Globus pallidus (tissue), 1 donor: ENCODE measurements around the gene ERBB4.
A peak's percentile ranks its signal among the peaks of the same experiment; 100 is the strongest.

Experiments used
- DNase-seq: peaks from one replicate; pipeline ENCODE4 v3.0.0-alpha.2; 2015; ENCODE audit warnings: low spot score

The ERBB4 gene

DNA sequence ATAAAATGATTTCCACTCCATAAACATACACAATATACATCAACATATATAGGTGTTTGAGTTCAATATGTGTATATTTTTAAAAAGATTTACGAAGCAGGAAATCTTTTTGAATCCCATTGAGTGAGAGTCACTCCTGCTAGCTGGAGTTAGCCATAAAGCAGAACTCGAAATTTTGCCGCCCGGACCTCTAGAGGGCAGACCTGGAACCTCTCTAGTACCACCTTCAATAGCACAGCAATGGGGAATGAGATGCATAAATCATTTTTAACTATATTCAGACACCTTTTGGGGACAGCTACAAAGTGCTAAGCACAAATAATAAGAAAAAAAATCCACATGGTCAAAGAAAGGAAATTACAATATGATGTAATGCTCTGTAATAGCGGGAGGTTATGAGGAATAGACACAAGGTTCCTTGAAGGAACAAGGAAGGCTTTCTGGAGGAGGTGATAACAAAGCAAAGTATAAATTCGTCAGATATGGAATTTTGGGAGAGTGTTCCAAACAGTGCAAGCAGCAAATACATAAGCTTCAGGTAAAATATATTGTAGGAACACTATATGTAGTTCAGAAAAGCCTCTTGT is 533.4 kb downstream of the ERBB4 start:
- peak; percentile 15 for DNase-seq

DNA sequence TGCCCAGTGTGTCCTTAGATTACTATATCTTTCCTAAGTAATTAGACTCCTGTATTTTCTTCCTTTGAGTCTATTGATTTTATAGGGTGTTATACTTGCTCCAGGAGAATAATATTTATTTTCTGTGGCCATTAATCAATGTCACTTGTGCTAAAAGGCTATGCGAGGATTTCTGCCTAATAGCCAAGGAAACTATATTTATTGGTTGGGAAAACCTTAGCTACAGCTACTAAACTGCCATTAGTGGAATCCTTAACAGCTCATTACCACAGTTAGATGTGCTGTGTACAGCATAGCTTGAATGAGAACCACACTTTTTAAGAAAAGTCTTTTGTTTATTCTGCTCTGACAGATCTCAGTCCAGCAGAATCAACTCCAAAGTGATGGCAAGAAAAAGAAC is 537.3 kb downstream of the ERBB4 start:
- no peak for DNase-seq

DNA sequence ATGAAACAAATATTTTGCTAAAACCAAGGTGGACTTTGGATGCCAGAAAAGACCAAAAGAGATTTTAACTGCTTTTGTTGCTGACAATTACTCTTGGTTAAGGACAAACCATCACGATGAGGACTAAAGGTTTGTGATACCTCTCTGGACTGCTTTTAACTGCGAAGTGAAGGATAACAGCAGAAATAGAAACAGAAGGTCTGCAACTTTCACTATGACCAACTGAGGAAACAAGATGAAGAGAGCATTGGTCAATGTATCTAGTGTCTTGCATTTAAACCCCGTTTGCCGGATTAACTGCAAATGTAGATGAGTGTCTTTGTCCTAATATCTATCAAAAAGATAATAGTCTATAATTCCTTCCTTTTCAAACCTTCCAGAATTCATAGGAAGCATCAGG is 541.7 kb downstream of the ERBB4 start:
- no peak for DNase-seq

DNA sequence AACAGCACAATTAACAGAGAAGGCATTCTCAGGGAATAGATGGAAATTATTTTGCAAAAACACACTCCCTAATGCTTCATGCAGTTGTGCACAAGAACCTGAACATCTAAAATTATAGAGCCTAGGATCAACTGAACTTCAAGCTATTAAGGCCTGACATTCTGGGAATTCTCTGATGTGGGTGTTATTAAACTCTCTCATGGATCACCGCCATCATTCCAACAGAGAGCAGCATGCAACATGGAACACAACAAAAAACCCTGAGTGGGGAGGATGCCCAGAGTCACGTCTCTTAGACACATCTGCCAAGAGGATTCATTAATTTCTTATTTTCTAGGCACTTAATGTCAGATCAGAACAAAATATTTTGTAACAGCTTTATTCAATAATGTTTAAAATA is 543.8 kb downstream of the ERBB4 start:
- no peak for DNase-seq

DNA sequence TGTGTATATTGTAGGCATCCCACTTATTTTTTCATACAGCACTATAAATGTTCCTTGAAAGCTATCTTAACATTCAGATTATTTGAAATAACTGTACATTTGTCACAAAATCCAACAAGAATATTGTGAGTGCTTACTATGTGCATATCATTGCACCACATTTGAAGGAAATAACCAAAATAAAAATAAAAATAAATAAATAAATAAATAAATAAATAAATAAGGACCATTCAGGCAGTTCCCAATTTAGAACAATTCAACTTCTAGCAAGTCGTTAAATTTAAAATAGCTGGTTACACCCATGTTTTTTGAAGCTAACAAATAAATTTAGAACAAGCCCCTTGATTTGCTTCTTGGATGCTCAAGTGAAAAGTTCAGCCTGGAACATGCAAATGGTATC is 548.3 kb downstream of the ERBB4 start:
- no peak for DNase-seq

DNA sequence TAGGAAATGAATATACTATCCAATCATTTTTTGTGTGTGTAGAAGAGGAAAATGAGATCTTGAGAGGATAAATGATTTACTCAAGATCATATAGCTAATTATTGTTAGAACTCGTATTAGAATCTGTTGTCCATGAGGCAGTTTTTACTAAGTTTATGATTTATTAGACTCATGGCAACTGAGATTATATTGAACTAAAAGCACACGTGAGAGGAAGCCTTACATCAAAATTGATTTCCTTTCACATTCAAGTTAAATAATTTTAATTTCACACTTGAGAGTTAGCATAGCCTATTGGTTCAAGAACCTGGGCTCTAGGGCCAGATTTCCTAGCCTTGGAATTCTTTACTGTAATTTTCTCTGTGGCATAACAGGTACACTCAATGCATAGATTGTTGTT is 552.3 kb downstream of the ERBB4 start:
- no peak for DNase-seq

DNA sequence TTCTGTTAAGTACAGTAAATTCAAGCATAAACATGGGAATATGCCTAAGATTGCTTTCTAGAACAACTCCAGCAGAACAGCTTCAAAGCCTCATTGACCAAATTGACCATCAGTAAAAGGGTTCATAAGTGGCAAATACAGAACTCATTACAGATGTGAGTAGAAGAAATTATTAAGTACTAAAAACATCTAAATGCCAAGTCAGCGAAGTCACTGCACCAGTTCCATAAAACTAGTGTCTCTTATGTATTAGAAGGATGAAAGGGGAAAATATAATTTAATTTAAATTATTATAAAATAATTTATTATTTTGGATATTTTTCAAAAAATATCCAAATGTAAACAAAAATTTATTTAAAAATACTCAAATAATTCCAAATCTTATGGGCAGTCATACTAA is 553.2 kb downstream of the ERBB4 start:
- DNase-seq: no peak

DNA sequence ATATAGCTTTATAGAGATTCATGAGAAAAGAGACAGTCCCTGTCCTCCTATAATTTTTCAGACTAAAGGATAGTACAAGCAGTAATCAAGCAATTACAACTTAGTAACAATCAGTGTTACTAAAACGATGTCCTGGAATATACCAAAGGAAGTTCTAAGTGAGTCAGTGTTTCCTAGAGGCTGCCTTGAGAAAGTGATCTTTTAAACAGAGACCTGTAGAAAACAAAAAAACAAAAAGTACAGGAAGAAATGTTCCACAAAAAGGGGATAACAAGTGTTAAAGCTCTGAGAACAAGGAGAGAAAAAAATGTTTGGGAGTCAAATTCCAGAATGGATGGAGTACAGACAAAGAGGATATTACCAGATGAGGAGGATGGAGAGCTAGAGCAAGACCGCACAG is 556.4 kb downstream of the ERBB4 start:
- DNase-seq: no peak

DNA sequence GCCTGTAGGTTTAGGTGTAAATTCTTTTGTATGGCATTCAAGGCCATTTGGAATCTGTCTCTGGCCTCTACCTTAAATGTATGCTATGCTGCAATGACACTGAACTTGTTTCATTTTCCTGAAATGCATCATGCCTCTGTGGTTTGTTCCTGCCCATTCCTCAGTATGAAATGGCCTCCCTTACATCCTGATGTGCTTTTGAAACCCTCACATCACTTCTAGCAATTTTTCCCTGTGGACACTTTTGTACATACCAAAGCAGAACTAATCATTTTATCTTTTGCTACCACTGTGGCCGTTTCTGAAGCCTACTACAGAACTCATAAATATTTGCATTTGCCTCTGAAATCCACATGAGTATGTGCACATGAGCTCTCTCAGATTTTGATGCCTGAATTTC is 557.2 kb downstream of the ERBB4 start:
- DNase-seq: no peak

DNA sequence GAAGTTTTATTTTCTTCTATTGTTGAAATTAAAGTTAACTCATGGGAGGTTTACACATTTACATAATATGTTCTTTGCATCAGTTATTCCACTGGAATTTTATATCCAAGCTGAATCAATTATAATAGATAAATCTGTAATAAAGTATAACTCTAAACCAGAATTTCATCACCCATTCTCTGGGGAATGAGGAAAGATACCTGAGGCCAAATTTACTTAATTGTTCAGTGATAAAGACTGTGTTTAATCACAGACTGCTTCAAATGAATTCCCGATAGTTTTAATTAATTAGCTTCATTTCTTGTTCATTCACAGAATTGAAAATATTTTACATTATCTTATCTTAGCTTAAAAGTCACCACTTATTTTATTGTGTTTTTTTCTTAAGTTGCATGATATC is 562.5 kb downstream of the ERBB4 start:
- no peak for DNase-seq

DNA sequence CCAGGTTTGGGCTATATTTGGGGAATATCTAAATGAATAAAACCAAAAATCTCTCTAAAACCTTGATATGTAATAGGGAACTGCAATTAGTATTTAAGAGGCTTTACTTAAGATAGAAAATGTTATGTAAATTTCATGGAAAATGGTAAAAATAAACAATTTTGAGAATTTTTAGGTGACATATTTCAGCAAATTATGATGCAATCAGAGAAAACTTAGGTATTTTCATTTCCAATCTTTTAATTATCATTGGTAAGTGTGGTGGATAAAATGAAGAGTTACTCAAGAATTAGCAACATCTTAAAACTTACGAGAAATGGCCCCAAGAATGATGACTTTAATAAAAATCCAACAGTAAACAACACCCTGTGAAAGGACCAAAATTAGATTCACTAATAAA is 571.4 kb downstream of the ERBB4 start:
- DNase-seq: no peak

DNA sequence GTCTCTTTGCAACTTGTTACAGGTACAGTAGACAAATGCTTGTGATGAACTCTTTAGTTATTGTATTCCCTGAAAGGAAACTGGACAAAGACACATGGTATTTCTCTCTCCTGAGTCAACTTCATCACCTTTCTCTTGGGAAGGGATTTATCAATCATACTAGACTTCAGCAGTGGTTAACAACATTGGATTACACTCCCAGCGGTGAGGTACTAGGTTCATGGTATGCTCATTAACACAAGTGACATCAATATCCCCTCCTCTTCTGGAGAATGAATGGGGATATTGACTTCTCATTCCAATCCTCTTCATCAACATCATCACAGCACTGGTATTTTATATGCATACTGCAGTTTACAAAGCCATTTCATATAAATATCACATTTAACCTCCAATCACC is 574.6 kb downstream of the ERBB4 start:
- no peak for DNase-seq

DNA sequence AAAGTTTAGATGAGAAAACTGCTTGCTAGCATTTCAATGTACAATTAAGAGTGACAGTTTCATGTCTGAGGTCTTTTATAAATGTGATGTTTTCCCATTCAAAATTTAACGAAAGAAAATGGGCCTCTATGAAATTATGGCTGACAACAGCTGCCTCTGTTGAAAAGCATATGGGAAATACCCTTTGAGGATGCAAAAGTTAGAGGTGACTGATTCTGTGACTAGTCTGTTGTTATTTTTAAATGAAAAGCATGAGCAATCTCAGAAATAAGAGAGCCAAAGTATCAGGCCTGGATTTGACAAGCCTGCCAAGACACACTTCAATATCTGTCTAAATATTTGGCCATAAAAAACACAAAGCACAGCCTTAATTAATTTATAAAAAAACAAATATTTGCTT is 580.8 kb downstream of the ERBB4 start:
- DNase-seq: no peak

DNA sequence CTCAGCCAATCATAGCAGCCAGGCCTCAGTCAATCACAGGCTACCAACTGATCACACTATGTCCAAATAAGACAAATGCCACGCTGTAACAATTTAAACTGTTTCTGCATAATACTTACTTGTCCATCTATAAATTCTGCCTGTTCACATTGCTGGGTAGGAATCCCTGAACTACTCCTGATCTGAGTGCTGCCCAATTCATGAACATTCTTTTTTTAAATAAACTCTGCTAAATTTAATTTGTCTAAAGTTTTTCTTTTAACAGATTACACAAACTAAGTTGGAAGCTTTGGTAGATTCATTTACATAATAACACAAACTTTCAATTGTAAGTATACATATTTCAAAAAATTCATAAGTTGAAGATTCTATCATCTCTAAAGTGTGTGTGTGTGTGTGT is 583.0 kb downstream of the ERBB4 start:
- DNase-seq: no peak

DNA sequence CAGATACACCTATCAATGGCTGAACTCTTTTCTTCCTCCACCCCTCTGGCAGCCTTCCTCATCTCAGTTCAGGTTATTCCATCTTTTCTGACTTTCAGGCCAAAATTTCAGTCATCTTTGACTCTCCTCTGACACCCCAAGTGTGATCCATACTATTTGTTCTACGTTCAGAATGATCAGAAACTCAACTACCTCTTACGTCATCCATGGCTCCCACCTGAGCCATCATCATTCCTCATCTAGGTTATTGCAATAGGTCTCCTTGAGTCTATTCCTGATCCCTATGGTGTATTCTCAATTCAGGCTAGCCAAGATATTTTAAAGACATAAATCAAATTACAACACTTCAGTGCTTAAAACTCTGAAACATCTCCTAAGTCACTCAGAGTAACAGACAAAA is 589.7 kb downstream of the ERBB4 start:
- no peak for DNase-seq

DNA sequence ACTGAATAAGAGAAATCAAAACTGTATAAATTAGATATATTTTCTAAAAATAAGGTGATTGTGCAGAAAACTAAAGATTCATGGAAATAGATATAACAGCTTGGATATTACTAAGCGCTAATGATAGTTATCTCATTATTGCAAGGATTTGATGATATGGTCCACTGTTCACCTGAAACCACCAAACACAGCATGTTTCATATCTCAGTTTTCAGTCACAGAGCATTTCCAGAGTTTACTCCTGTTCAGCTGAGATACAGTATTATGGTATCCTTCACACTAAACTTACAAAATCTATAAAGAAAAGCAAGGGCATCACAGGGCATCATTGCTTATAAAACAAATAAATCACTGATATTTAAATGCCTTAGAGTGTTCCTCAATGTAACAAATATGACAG is 591.6 kb downstream of the ERBB4 start:
- DNase-seq: no peak

DNA sequence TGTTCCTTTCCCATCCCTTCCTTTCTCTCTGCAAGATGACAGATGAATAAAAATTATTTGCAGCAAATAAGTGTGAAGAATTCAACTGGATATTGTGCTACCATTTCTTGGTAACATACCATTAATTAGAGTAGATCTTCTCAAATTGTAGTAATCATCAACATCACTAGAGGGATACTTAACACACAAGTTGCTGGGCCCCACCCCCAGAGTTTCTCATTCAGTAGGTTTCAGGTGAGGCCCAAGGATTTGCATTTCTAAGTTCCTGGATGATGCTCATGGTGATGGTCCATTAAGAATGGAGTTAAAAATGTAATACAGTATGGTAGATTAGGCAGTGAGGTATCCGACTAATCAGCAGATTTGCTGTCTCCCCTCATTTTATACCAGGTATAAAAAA is 594.0 kb downstream of the ERBB4 start:
- DNase-seq: no peak

DNA sequence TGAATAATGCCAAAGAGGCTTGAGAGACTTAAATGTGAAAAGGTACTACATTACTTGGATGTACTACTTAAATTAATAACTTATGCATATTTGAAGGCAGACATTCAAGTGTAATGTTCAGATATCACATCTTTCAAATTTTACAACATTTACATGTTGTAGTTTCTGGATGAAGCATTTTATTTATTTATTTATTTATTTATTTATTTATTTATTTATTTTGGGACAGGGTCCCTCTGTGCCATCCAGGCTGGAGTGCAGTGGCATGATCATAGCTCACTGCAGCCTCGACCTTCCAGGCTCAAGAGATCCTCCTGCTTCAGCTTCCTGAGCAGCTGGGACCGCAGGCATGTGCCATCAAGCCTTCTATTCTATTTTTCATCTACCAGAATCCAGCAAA is 596.4 kb downstream of the ERBB4 start:
- no peak for DNase-seq

DNA sequence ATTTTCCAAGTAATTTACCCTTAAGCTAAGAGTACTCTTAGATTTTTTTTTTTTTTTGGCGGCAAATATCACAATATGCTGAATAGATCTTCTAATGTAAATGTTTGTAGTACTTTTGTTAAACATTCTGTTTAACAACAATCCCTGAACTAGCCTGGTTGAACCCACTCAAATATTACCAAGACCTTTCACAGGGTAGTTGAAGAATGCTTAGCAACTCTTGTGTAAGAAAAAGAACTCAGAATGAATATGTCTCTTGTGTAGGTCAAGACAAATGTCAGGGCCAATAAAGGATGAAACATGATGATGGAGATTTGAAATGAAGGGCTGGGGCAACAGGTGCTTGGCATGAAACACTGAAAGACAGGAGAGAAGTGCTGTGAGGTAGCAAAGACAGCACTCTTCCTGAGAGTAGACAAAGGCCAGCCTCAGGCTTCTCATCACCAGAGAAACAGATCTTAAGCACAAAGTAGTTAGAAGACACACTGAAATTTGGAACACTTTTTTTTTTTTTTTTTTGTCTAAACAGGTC is 597.3 kb downstream of the ERBB4 start:
- DNase-seq: no peak

DNA sequence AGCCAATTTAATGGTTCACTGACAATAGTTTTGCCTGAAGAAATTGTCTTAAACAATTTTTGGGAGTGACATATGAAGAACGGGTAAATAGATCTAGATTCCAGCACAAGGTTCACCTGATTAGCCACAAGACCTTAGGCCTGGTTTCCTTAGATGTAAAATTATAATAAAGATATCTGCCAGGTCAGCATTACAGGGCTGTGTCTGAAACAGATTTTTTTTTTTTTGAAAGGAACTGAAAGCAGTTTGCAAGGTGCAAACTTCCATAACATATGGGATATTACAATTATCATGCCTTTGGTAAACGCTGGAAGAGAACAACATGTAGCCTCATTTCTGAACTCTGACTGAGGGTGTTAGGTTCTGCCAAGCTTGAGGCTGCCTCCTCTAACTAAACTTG is 599.4 kb downstream of the ERBB4 start:
- DNase-seq: no peak

DNA sequence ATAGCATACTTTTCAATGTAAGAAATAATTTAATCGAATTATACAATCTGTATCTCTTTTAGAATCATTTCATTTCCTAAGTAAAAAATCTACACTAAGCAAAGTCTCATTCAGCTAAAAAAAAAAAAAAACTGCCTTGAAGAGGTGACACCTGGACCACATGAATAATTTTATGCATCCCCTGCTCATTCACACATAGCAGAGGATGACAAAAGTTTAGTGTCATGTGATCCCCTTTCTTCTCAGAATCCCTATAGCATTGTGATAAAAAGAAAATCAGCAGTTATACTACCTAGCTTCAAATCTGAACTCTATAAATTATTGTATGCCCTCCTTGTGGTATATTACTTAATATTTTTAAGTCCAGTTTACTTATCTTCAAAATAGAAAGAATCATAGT is 603.8 kb downstream of the ERBB4 start:
- no peak for DNase-seq

DNA sequence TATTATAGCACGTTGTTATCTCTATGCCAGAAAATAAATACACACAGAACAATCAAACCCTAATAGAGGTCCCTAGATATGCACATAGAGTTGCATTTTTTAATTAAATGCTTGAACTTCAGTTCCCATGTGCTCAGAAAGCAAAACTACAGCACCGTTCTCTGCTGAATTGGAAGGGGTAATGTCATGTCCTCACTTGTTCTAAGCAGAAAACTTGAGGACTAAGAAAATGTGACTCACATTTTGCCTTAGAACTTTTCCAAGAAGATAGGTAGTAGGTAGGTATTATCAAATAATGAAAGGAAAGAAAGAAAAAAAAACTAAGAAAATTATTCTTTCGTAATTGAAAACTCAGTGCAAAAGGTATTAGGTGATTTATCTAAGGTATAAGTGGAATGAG is 607.3 kb downstream of the ERBB4 start:
- DNase-seq: no peak

DNA sequence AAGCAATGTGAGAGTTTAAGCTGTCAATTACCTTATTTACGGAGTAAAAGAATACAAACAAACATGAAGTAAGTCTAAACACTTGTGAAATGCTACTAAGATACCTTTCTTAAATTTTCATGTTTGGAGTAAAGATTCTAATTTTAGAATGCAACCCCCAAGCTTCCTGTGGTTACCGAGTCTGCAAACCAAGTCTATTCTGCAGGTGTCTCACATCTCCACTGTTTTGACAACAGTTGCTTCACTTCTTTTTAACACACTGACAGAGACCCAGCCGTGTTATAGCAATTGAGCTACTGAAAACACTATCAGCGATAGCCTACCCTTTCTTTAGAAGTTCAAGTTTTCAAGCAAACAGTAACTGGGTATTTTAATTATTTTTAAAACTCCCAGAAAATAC is 608.3 kb downstream of the ERBB4 start:
- DNase-seq: no peak

DNA sequence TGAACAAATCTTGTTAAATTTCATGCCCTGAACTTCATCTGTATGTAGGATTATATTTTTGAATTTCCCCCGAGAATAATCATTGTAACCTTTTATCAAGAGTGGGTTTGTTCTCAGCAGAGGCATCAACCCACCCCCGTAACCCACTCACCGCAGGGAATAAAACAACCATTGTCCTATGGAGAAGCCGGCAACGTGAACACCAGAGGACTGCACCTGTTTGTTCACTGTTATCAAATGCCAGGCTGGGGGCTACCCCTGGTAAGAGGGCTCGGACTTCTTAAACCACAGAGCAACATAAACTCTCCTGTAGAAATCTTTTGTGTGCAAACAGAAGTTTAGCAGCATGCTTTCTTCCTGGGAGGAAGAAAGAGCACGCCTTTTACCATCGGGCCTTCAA is 610.4 kb downstream of the ERBB4 start:
- no peak for DNase-seq

DNA sequence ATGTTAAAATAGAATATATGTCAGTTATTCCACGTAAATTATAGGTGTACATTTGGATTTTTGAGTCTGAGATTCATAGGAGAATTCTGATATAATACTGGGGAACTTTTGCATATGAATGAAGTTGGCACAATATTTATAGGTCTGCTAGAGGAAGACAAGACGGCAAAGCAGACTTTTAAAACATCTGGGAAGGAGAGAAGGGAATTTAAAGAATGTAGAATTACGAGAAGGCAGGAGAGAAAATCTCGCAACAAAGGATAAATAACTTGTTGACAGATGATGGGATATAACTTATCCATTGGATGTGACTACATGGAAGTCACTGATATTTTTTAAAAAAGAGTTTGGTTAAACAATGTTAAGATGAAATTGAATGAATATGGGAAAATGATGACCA is 615.6 kb downstream of the ERBB4 start:
- DNase-seq: no peak
